Endothelial cell of umbilical vein (primary cell): ENCODE measurements around the gene PDYN. TPM values are rescaled to one million over a fixed set of nuclear protein-coding genes. Genes with fewer than 3 reads are reported as not detected.

Experiments
- BruUV-seq: library from RNA; stranded (reverse); fragments of 400-500 nt; replicated peaks from 2 replicates; lab custom pipeline; 2021; lab: Mats Ljungman, UMichigan
- CTCF ChIA-PET: fragments of 300-600, 350-600 bp; sonication (Branson Sonifier 250); formaldehyde crosslinking; loops from one replicate; lab custom pipeline; 2021; ENCODE audit warnings: antibody characterized with exemption, inconsistent platforms; lab: Charles Lee
- POLR2A ChIA-PET: fragments of 300-600, 350-600 bp; sonication (Branson Sonifier 250); formaldehyde crosslinking; loops from one replicate; lab custom pipeline; 2021; ENCODE audit warnings: antibody characterized with exemption, inconsistent platforms; lab: Charles Lee
- DNase-seq: peaks from one replicate; pipeline ENCODE4 v3.0.0-alpha.2; 2011; ENCODE audit warnings: low read depth, low spot score
- FAIRE-seq: peaks from 2 replicates; lab custom pipeline; 2011; peaks lifted over from hg19 to GRCh38; lab: Jason Lieb, UNC
- H2AFZ ChIP-seq: 2 replicates; pipeline ENCODE4 v1.6.0; 2012; ENCODE audit warnings: low read depth, low read length, control low read depth, inconsistent platforms
- H3K27ac ChIP-seq: 2 replicates; pipeline ENCODE4 v1.5.1; 2011; ENCODE audit warnings: low read depth, mild to moderate bottlenecking, control low read depth, low read length, moderate library complexity; ENCODE audit not compliant: insufficient read depth
- H3K27me3 ChIP-seq, 2 experiments: 2 replicates each; pipeline versions ENCODE4 v1.6.0 to v1.6.1; 2011; ENCODE audit warnings: low read length in 2 of 2, mixed read lengths in 1 of 2; ENCODE audit not compliant: control insufficient read depth in 2 of 2, insufficient read depth in 2 of 2
- H3K36me3 ChIP-seq, 2 experiments: 2 replicates in 1 of 2; 3 replicates in 1 of 2; pipeline ENCODE4 v1.5.1; 2011; ENCODE audit warnings: low read length in 2 of 2, mild to moderate bottlenecking in 1 of 2, moderate library complexity in 1 of 2; ENCODE audit not compliant: control insufficient read depth in 2 of 2, insufficient read depth in 2 of 2; ENCODE audit errors: extremely low read depth in 1 of 2
- H3K4me1 ChIP-seq: 3 replicates; pipeline ENCODE4 v1.5.1; 2011; ENCODE audit warnings: mild to moderate bottlenecking, low read length; ENCODE audit not compliant: control insufficient read depth, insufficient read depth; ENCODE audit errors: extremely low read depth
- H3K4me2 ChIP-seq: 2 replicates; pipeline ENCODE4 v1.6.1; 2011; ENCODE audit warnings: low read length, control low read depth, mixed read lengths; ENCODE audit not compliant: insufficient read depth
- H3K4me3 ChIP-seq, 3 experiments: fragments of 200-600 bp in 1 of 3; sonication (generic), shearing (Covaris generic) in 1 of 3; replicated peaks in 1 of 3; 2 replicates each; pipeline ENCODE4 v1.5.1; 2011 to 2016; ENCODE audit warnings: control low read depth in 3 of 3, low read length in 3 of 3, mild to moderate bottlenecking in 2 of 3, inconsistent platforms in 1 of 3, low read depth in 1 of 3, moderate library complexity in 1 of 3; ENCODE audit not compliant: insufficient read depth in 1 of 3
- H3K79me2 ChIP-seq: 2 replicates; pipeline ENCODE4 v1.6.0; 2012; ENCODE audit warnings: low read length, inconsistent platforms; ENCODE audit not compliant: control insufficient read depth, insufficient read depth
- H3K9ac ChIP-seq: replicated peaks from 2 replicates; pipeline ENCODE3; 2011; ENCODE audit warnings: low read length, control low read depth; ENCODE audit not compliant: insufficient read depth; ENCODE audit errors: extremely low read depth
- H3K9me1 ChIP-seq: replicated peaks from 3 replicates; pipeline ENCODE4 v1.6.0; 2011; ENCODE audit warnings: mild to moderate bottlenecking, low read length; ENCODE audit not compliant: control insufficient read depth, insufficient read depth; ENCODE audit errors: extremely low read depth
- H3K9me3 ChIP-seq: replicated peaks from 2 replicates; pipeline ENCODE4 v1.5.1; 2012; ENCODE audit warnings: low read length, inconsistent platforms; ENCODE audit not compliant: control insufficient read depth, insufficient read depth
- H4K20me1 ChIP-seq: replicated peaks from 2 replicates; pipeline ENCODE3; 2011; ENCODE audit warnings: mild to moderate bottlenecking, low read length; ENCODE audit not compliant: control insufficient read depth, insufficient read depth; ENCODE audit errors: extremely low read depth
- CTCF ChIP-seq, 2 donors: IDR thresholded peaks; 1 replicate in 1 of 2; 2 replicates in 1 of 2; pipeline ENCODE4 v1.5.1; 2011; ENCODE audit warnings: low read length in 2 of 2, mild to moderate bottlenecking in 2 of 2, moderate library complexity in 2 of 2, control low read depth in 1 of 2, inconsistent platforms in 1 of 2, low read depth in 1 of 2; ENCODE audit not compliant: insufficient read depth in 1 of 2; ENCODE audit errors: extremely low read depth in 1 of 2
- EZH2 ChIP-seq: IDR thresholded peaks from 2 replicates; pipeline ENCODE4 v1.6.1; 2012; ENCODE audit warnings: borderline replicate concordance, low read depth, mild to moderate bottlenecking, moderate library complexity, low read length, inconsistent platforms; ENCODE audit not compliant: severe bottlenecking
- FOS ChIP-seq: IDR thresholded peaks from 2 replicates; pipeline ENCODE4 v1.6.1; 2011; ENCODE audit warnings: mild to moderate bottlenecking, low read length, moderate library complexity, borderline replicate concordance; ENCODE audit not compliant: insufficient read depth
- GATA2 ChIP-seq: IDR thresholded peaks from 2 replicates; pipeline ENCODE4 v1.7.0; 2011; ENCODE audit warnings: low read depth, mild to moderate bottlenecking, moderate library complexity, mixed read lengths, low read length; ENCODE audit not compliant: insufficient read length, insufficient read depth
- JUN ChIP-seq: IDR thresholded peaks from 2 replicates; pipeline ENCODE4 v1.6.1; 2011; ENCODE audit warnings: borderline replicate concordance, low read depth; ENCODE audit not compliant: insufficient read length, insufficient read depth
- MYC ChIP-seq: IDR thresholded peaks from one replicate; pipeline ENCODE4 v1.6.1; 2011; ENCODE audit warnings: mild to moderate bottlenecking, low read depth, low read length
- POLR2A ChIP-seq: IDR thresholded peaks from 2 replicates; pipeline ENCODE4 v1.6.1; 2012; ENCODE audit warnings: low read depth, mild to moderate bottlenecking, control low read depth, low read length
- POLR2AphosphoS5 ChIP-seq: IDR thresholded peaks from 2 replicates; pipeline ENCODE4 v1.6.1; 2012; ENCODE audit warnings: low read depth, mild to moderate bottlenecking, control low read depth, low read length, moderate library complexity; ENCODE audit not compliant: insufficient read depth
- dilution Hi-C: fragments of 300-500 bp; cut with MboI; formaldehyde crosslinking; loops from one replicate; pipeline ENCODE4 v1.15.0; 2019; ENCODE audit warnings: low sequenced_read_pairs; ENCODE audit not compliant: extremely low pct_ligation_motif_present
- intact Hi-C: fragments of 100-400 bp; cut with micrococcal nuclease; formaldehyde crosslinking; loops from one replicate; pipeline ENCODE4 v1.10.0; 2022
- polyA plus RNA-seq, 4 experiments: library from polyadenylated mRNA; depleted of rRNA in 3 of 4; stranded (reverse) in 3 of 4; unstranded in 1 of 4; fragments of >200 nt; gene quantifications; 2 replicates each; pipeline versions ENCODE4 v1.2.1 to v1.2.3, GENCODE V29; 2011 to 2012; ENCODE audit warnings: missing spikeins in 1 of 4
- total RNA-seq: library from RNA; stranded (reverse); gene quantifications from 2 replicates; pipeline ENCODE4 v1.2.3, GENCODE V29; 2021
- TF ChIP-seq, protein P1 (sequence below): IDR thresholded peaks from 2 replicates; pipeline ENCODE4 v1.6.1; 2011; ENCODE audit not compliant: insufficient read depth, insufficient read length

Gene PDYN
- total and polyA plus RNA-seq, 2 donors (not counting 3 experiments of a cell fraction or from before 2014, with no cell fraction given), result not detected

GRCh38 chr20:2005831-2006426, 12.1 kb upstream of the PDYN start:
- Histone ChIP-seq H3K27ac (no peak overlapping the region), H4K20me1 (no peaks in the 10 kb centered on the region), H3K4me1 (no peaks in the 10 kb centered on the region), H3K27me3 (peaks cover 0 to 4% of the 10 kb centered on the region in 2 experiments), H3K4me3 (no peak overlapping the region), H3K9me1 (no peaks in the 10 kb centered on the region), H2AFZ (no peak overlapping the region), H3K9me3 (no peaks in the 10 kb centered on the region), H3K4me2 (no peak overlapping the region), H3K9ac (no peak overlapping the region), H3K79me2 (no peaks in the 10 kb centered on the region), H3K36me3 (no peaks in the 10 kb centered on the region)
- TF ChIP-seq CTCF (IDR thresholded peaks at IDR 0.05; ENCODE audit: extremely low read depth in 1 of 2, insufficient read depth in 1 of 2, low read depth in 1 of 2, low read length in 2 of 2) (peak in 1 of 2 donors; percentile 3), EZH2 (no peak)
- FAIRE-seq (peak; percentile 75), DNase-seq (peak; percentile 46)
- BruUV-seq, result no TSS peak
- intact Hi-C loops (loop anchor here (1.0 to 2.0 kb wide), 3 partner anchors 95 to 449 kb away; partner anchors contain the start of gene STK35), dilution Hi-C loops (no loop called here)
- CTCF ChIA-PET, result interaction anchor here (0.8 to 5.1 kb wide), 15 partner anchors 14 to 241 kb away, joined by 3 to 159 read pairs (median 5); no protein-coding TSS in a partner anchor
- POLR2A ChIA-PET, result no interaction called here

DNA sequence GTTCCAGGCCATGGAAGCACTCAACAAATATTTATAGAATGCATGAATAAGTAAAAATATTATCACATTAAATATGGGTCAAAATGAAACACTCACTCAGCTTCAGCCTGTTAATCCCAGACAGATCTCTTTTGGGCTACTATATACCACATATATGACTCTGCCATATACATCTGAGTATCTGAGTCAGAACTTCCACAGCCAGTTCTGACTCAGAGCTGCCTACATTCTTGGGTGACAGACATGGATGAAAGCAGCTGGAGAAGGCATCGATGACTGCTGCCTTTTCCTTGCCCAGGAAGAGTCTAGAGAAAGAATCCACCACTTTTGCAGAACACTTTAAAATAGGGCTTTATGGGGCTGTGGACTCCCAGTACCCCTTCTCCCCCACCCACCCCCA, 11.5 kb upstream of the PDYN start:
- POLR2A ChIA-PET, result no interaction called here
- CTCF ChIA-PET, result interaction anchor here (0.8 to 5.1 kb wide), 5 partner anchors 25 to 240 kb away, joined by 3 to 159 read pairs (median 5); no protein-coding TSS in a partner anchor
- Histone ChIP-seq H3K27me3 (peaks cover 0 to 2% of the 10 kb centered on the region in 2 experiments), H3K9me3 (no peaks in the 10 kb centered on the region), H3K27ac (no peak overlapping the region), H3K4me1 (no peaks in the 10 kb centered on the region), H3K4me3 (no peak overlapping the region), H3K36me3 (no peaks in the 10 kb centered on the region), H3K9ac (no peak overlapping the region), H3K79me2 (no peaks in the 10 kb centered on the region), H4K20me1 (no peaks in the 10 kb centered on the region), H2AFZ (no peak overlapping the region), H3K9me1 (no peaks in the 10 kb centered on the region), H3K4me2 (no peak overlapping the region)
- no TSS peak for BruUV-seq
- FAIRE-seq (no peak), DNase-seq (no peak)
- TF ChIP-seq POLR2A (no peak), POLR2AphosphoS5 (no peak), EZH2 (no peak), GATA2 (no peak), JUN (no peak), CTCF (IDR thresholded peaks at IDR 0.05; ENCODE audit: extremely low read depth in 1 of 2, insufficient read depth in 1 of 2, low read depth in 1 of 2, low read length in 2 of 2) (no peak), FOS (no peak), MYC (no peak)
- TF ChIP-seq, protein P1, sequence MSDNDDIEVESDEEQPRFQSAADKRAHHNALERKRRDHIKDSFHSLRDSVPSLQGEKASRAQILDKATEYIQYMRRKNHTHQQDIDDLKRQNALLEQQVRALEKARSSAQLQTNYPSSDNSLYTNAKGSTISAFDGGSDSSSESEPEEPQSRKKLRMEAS, result no peak
- dilution Hi-C loops (no loop called here), intact Hi-C loops (no loop called here)
